Activated T-helper 1 cell treated with Interleukin-2 at 50 U/mL for 16 hours (primary cell): ENCODE measurements around the gene KRT82.

Source experiments
- DNase-seq: peaks from one replicate; pipeline ENCODE4 v3.0.0-alpha.2; 2020; ENCODE audit warnings: low read depth

KRT82 gene

GRCh38 chr12:52382854-52383253, 23.3 kb downstream of the KRT82 start:
- no peak for DNase-seq

GRCh38 chr12:52381206-52381605, 24.9 kb downstream of the KRT82 start:
- DNase-seq, result no peak

GRCh38 chr12:52380271-52380694, 25.9 kb downstream of the KRT82 start:
- DNase-seq, result no peak

GRCh38 chr12:52379536-52379935, 26.6 kb downstream of the KRT82 start:
- no peak for DNase-seq

- no peak for DNase-seq
Measured at GRCh38 chr12:52378091-52378490, 28.0 kb downstream of the KRT82 start.

- DNase-seq, result no peak
Measured at GRCh38 chr12:52377266-52377665, 28.9 kb downstream of the KRT82 start.

GRCh38 chr12:52372216-52373154, 33.6 kb downstream of the KRT82 start:
- no peak for DNase-seq

- no peak for DNase-seq
Measured at GRCh38 chr12:52371716-52372115, 34.4 kb downstream of the KRT82 start.

GRCh38 chr12:52370926-52371608, 35.1 kb downstream of the KRT82 start:
- DNase-seq, result no peak

GRCh38 chr12:52369809-52370208, 36.3 kb downstream of the KRT82 start:
- no peak for DNase-seq

GRCh38 chr12:52369211-52369610, 36.9 kb downstream of the KRT82 start:
- DNase-seq, result no peak

GRCh38 chr12:52368508-52368907, 37.6 kb downstream of the KRT82 start:
- no peak for DNase-seq

- DNase-seq, result no peak
Measured at GRCh38 chr12:52367876-52368275, 38.3 kb downstream of the KRT82 start.

- DNase-seq, result no peak
Measured at GRCh38 chr12:52366738-52367485, 39.2 kb downstream of the KRT82 start, which contains the start of gene KRT85. KRT85 (minus strand) TSS chr12:52367481; CDS start chr12:52367405, 76 bp downstream.

GRCh38 chr12:52364901-52365489, 41.1 kb downstream of the KRT82 start:
- no peak for DNase-seq

- no peak for DNase-seq
Measured at GRCh38 chr12:52364061-52364460, 42.1 kb downstream of the KRT82 start.

GRCh38 chr12:52363111-52363679, 42.9 kb downstream of the KRT82 start:
- no peak for DNase-seq

GRCh38 chr12:52362118-52362726, 43.9 kb downstream of the KRT82 start:
- no peak for DNase-seq

GRCh38 chr12:52361553-52361952, 44.6 kb downstream of the KRT82 start:
- DNase-seq, result no peak

- DNase-seq, result no peak
Measured at GRCh38 chr12:52360663-52361271, 45.4 kb downstream of the KRT82 start.
